Breast epithelium (tissue), 4 donors: ENCODE measurements around the gene USP34. TPM values are rescaled to one million over a fixed set of nuclear protein-coding genes. Genes with fewer than 3 reads are reported as not detected.
"Not testable (repeated sequence)": the region's sequence is repeated elsewhere in the genome, so short reads cannot be mapped to it uniquely, and the experiment has no call there.

Experiments
- DNase-seq, 2 donors: peaks; one replicate each; pipeline ENCODE4 v3.0.0-alpha.2; 2019; ENCODE audit warnings: low spot score in 2 of 2
- H3K27ac ChIP-seq, 2 donors: fragments of 200-600 bp; sonication (generic) in 1 of 2; one replicate each; pipeline ENCODE4 v1.5.1; 2016 to 2019; ENCODE audit warnings: mild to moderate bottlenecking in 1 of 2
- H3K27me3 ChIP-seq, 2 donors: fragments of 200-600 bp; sonication (generic) in 1 of 2; one replicate each; pipeline versions ENCODE4 v1.5.1 to v1.6.0; 2017 to 2019; ENCODE audit warnings: control low read depth in 1 of 2, mild to moderate bottlenecking in 1 of 2
- H3K36me3 ChIP-seq: fragments of 200-600 bp; one replicate; pipeline ENCODE4 v1.5.1; 2019
- H3K4me1 ChIP-seq, 2 donors: fragments of 200-600 bp; sonication (generic); one replicate each; pipeline ENCODE4 v1.5.1; 2016 to 2019; ENCODE audit warnings: control low read depth in 1 of 2
- H3K4me3 ChIP-seq, 3 donors: fragments of 200-600 bp; sonication (generic); 1 replicate in 2 of 3; 2 replicates in 1 of 3; pipeline ENCODE4 v1.5.1; 2016 to 2019; ENCODE audit warnings: mild to moderate bottlenecking in 3 of 3, moderate library complexity in 2 of 3
- H3K9me3 ChIP-seq, 2 donors: fragments of 200-600 bp; sonication (generic) in 1 of 2; one replicate each; pipeline ENCODE4 v1.5.1; 2016 to 2019; ENCODE audit warnings: control low read depth in 1 of 2
- POLR2A ChIP-seq: fragments of 450-650 bp; IDR thresholded peaks from one replicate; pipeline ENCODE4 v1.6.1; 2016; ENCODE audit warnings: antibody characterized with exemption, mild to moderate bottlenecking, moderate library complexity
- POLR2AphosphoS5 ChIP-seq, 3 donors: sonication (generic); formaldehyde crosslinking; IDR thresholded peaks; one replicate each; pipeline ENCODE4 v1.6.1; 2017; ENCODE audit warnings: antibody characterized with exemption in 3 of 3
- intact Hi-C: fragments of 100-400 bp; cut with DNase I; formaldehyde crosslinking; loops from one replicate; pipeline ENCODE4 v1.15.1; 2023; ENCODE audit warnings: low total_unique reads
- total RNA-seq, 3 donors: library from RNA; depleted of rRNA; stranded (reverse); fragments of >200 nt; gene quantifications; one replicate each; pipeline ENCODE4 v1.1.0, GENCODE V29; 2016
- TF ChIP-seq, protein P1 (sequence below), 3 donors: fragments of 450-650 bp; IDR thresholded peaks; one replicate each; pipeline ENCODE4 v1.5.1; 2016 to 2017; ENCODE audit warnings: antibody characterized with exemption in 3 of 3, mild to moderate bottlenecking in 3 of 3, moderate library complexity in 3 of 3

The USP34 gene
- total RNA-seq, 3 donors from 2014 or later: 148 to 260 (median 189) TPM

DNA sequence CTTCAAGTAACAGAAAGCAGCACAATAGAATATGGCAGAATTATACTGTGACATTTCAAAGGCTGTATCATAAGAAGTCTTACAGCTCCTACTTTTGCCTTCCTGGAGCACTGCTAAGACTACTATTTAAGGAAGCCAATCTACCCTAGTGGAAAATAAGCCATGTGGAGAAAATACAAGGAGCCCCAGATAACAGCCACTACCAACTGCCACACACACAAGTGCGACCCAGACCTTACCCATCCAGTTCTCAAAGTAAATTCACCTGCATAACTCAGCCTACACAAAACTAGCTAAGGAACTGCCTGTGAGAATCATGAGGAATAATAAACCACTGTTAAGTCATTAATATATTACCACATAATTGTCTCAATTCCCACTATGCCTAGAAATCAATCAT is 66.4 kb downstream of the USP34 start:
- Histone ChIP-seq H3K27ac (no peak overlapping the region), H3K27me3 (no peaks in the 10 kb centered on the region), H3K36me3 (no peaks in the 10 kb centered on the region), H3K4me1 (no peaks in the 10 kb centered on the region), H3K4me3 (no peak overlapping the region), H3K9me3 (no peaks in the 10 kb centered on the region)
- DNase-seq: no peak
- TF ChIP-seq POLR2A (no peak), POLR2AphosphoS5 (IDR thresholded peaks at IDR 0.05) (no peak)
- TF ChIP-seq, protein P1, sequence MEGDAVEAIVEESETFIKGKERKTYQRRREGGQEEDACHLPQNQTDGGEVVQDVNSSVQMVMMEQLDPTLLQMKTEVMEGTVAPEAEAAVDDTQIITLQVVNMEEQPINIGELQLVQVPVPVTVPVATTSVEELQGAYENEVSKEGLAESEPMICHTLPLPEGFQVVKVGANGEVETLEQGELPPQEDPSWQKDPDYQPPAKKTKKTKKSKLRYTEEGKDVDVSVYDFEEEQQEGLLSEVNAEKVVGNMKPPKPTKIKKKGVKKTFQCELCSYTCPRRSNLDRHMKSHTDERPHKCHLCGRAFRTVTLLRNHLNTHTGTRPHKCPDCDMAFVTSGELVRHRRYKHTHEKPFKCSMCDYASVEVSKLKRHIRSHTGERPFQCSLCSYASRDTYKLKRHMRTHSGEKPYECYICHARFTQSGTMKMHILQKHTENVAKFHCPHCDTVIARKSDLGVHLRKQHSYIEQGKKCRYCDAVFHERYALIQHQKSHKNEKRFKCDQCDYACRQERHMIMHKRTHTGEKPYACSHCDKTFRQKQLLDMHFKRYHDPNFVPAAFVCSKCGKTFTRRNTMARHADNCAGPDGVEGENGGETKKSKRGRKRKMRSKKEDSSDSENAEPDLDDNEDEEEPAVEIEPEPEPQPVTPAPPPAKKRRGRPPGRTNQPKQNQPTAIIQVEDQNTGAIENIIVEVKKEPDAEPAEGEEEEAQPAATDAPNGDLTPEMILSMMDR (IDR thresholded peaks at IDR 0.05): no peak
- intact Hi-C loops: loop anchor here (5.0 kb wide), 1 partner anchor 612 kb away; no protein-coding TSS in a partner anchor

DNA sequence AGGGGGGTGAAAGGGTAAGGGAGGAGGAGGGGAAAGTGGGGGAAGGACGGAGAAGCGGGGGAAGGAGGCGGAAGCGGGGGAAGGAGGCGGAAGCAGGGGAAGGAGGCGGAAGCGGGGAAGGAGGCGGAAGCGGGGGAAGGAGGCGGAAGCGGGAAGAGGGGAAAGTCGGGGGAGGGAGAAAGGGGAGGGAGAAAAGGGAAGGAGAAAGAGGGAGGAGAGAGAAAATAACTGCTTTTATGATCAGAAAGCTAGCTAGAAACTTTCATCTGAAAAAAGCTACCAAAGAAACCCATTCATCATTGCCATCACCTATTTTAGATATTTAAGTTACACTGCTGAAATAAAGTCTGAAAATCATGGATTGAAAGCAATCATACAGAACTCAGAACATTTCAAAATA is 72.5 kb downstream of the USP34 start:
- no peak for DNase-seq
- Histone ChIP-seq H3K27me3 (no peaks in the 10 kb centered on the region), H3K36me3 (no peaks in the 10 kb centered on the region), H3K27ac (no peak overlapping the region), H3K4me1 (no peaks in the 10 kb centered on the region), H3K4me3 (no peak overlapping the region), H3K9me3 (no peaks in the 10 kb centered on the region)
- intact Hi-C loops: no loop called here
- TF ChIP-seq POLR2AphosphoS5 (IDR thresholded peaks at IDR 0.05): no peak
- TF ChIP-seq, protein P1 (IDR thresholded peaks at IDR 0.05): no peak
- TF ChIP-seq POLR2A: no peak

DNA sequence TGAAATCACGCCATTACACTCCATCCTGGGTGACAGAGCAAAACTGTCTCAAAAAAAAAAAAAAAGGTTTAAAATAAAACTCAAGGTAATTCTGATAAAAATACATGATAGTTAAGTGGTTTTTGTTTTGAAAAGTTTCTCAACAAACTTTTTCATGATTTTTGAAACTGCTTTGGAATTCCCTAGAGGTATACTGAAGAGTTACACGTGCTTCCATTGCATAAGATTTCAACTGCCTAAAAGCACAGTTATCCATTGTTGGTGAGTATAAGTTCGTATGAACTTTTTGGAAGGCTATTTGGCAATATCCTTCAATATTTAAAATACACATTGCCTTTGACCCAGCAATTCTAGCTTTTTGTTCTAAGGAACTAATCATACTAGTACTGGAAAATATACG is 74.9 kb downstream of the USP34 start:
- H3K27me3 ChIP-seq: no peaks in the 10 kb centered on the region
- intact Hi-C loops: no loop called here
- DNase-seq: no peak

DNA sequence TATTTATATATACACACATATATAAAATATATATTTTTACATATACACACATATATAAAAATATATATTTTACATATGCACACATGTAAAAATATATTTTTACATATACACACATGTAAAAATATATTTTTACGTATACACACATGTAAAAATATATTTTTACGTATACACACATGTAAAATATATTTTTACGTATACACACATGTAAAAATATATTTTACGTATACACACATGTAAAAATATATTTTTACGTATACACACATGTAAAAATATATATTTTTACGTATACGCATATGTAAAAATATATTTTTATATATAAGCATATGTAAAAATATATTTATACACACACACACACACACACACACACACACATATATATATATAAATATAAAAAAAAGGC is 83.3 kb downstream of the USP34 start:
- H3K4me3 ChIP-seq, H3K27ac ChIP-seq, H3K27me3 ChIP-seq, DNase-seq, H3K36me3 ChIP-seq, H3K9me3 ChIP-seq, H3K4me1 ChIP-seq: not testable (repeated sequence)
- intact Hi-C loops: loop anchor here (10.0 kb wide), 1 partner anchor 123 kb away; no protein-coding TSS in a partner anchor

More for the DNA sequence above, 74.9 kb downstream of the USP34 start:
- no peaks in the 10 kb centered on the region for H3K9me3 ChIP-seq
- no peak for TF ChIP-seq POLR2AphosphoS5 (IDR thresholded peaks at IDR 0.05)
- TF ChIP-seq, protein P1 (IDR thresholded peaks at IDR 0.05): no peak
- no peak for TF ChIP-seq POLR2A
- no peak overlapping the region for H3K27ac ChIP-seq
- H3K4me1 ChIP-seq: no peaks in the 10 kb centered on the region
- H3K4me3 ChIP-seq: no peak overlapping the region
- H3K36me3 ChIP-seq: no peaks in the 10 kb centered on the region

DNA sequence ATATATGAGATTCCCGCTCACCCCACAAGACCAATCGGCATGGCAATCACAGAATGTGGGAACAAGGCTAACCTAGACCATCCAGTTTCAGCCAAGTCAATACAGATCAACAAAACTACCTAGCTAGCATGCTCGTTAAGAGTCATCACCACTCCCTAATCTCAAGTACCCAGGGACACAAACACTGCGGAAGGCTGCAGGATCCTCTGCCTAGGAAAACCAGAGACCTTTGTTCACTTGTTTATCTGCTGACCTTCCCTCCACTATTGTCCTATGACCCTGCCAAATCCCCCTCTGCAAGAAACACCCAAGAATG is 90.0 kb downstream of the USP34 start:
- H3K4me3 ChIP-seq, H3K27ac ChIP-seq, H3K4me1 ChIP-seq, H3K27me3 ChIP-seq, DNase-seq, H3K36me3 ChIP-seq, H3K9me3 ChIP-seq: not testable (repeated sequence)
- intact Hi-C loops: loop anchor here (10.0 kb wide), 1 partner anchor 116 kb away; no protein-coding TSS in a partner anchor

DNA sequence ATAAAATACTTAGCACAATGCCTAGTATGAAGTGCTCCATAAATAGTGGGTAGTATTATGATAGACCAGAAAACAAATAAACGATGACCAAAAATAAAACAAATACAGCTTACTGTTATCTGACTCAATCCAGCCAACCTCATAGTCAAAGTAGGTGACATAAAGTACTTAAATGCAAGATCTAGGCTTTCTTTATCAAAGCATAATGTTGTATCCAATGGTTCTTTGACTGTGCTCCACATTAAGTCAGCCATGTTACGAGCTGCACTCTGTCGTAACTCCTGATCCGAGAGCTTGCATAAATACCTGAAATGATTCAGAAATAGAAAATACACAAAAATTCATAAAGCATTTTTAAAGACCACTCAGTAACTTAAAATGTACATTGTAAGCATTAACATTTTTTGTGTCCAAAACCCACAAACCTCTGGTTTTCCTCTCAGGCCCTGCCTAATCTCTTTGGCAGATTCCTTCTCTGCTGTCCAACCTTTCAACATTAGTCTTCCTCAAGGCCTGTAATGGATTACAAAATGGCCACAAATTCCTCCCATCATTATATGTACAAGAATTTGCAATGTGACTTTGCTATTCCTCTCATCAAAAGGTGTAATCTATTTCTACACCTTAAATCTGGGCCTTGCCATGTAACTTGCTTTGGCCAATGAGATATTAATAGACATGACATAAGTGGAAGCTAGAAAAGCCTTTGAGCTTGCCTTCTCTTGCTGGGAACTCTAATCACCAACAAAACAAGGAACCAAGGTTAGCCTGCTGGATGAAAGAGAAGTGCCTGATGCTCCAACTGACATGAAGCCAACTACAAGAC is 90.6 kb downstream of the USP34 start:
- no peak for DNase-seq
- Histone ChIP-seq H3K27me3 (no peaks in the 10 kb centered on the region), H3K27ac (no peak overlapping the region), H3K4me3 (no peak overlapping the region), H3K4me1 (no peaks in the 10 kb centered on the region), H3K36me3 (no peaks in the 10 kb centered on the region), H3K9me3 (no peaks in the 10 kb centered on the region)
- TF ChIP-seq, protein P1 (IDR thresholded peaks at IDR 0.05): no peak
- no peak for TF ChIP-seq POLR2AphosphoS5 (IDR thresholded peaks at IDR 0.05)
- TF ChIP-seq POLR2A: no peak
- intact Hi-C loops: loop anchor here (10.0 kb wide), 1 partner anchor 115 kb away; no protein-coding TSS in a partner anchor
